Parathyroid adenoma (tissue), 2 donors: ENCODE measurements around the gene SPSB3.

Source experiments
- H2AFZ ChIP-seq: fragments of 300-600 bp; sonication (generic); one replicate; pipeline ENCODE4 v1.7.0; 2017; ENCODE audit warnings: antibody characterized with exemption, mild to moderate bottlenecking
- H3K27ac ChIP-seq: fragments of 300-600 bp; sonication (generic); one replicate; pipeline ENCODE4 v1.7.0; 2017
- H3K27me3 ChIP-seq: fragments of 300-600 bp; sonication (generic); one replicate; pipeline ENCODE4 v1.7.0; 2017; ENCODE audit warnings: low read length; ENCODE audit not compliant: control insufficient read depth, insufficient read depth
- H3K36me3 ChIP-seq: fragments of 300-600 bp; sonication (generic); one replicate; pipeline ENCODE4 v1.7.0; 2017; ENCODE audit warnings: low read length; ENCODE audit not compliant: control insufficient read depth, insufficient read depth
- H3K4me1 ChIP-seq: fragments of 300-600 bp; sonication (generic); one replicate; pipeline ENCODE4 v1.7.0; 2017; ENCODE audit warnings: control low read depth
- H3K4me2 ChIP-seq: fragments of 300-600 bp; sonication (generic); one replicate; pipeline ENCODE4 v1.7.0; 2017; ENCODE audit warnings: low read length
- H3K4me3 ChIP-seq: fragments of 300-600 bp; sonication (generic); one replicate; pipeline ENCODE4 v1.7.0; 2017; ENCODE audit warnings: low read depth, low read length
- H3K79me2 ChIP-seq: fragments of 300-600 bp; sonication (generic); one replicate; pipeline ENCODE4 v1.7.0; 2017; ENCODE audit warnings: control low read depth
- H3K9ac ChIP-seq: fragments of 300-600 bp; sonication (generic); one replicate; pipeline ENCODE4 v1.7.0; 2017; ENCODE audit warnings: mild to moderate bottlenecking
- H3K9me3 ChIP-seq: fragments of 300-600 bp; sonication (generic); one replicate; pipeline ENCODE4 v1.7.0; 2017; ENCODE audit warnings: low read length; ENCODE audit not compliant: control insufficient read depth
- CTCF ChIP-seq: fragments of 300-600 bp; sonication (generic); IDR thresholded peaks from one replicate; pipeline ENCODE4 v1.7.0; 2017; ENCODE audit warnings: antibody characterized with exemption, mild to moderate bottlenecking
- donor health status: primary hyperparathyroidism.

Gene SPSB3

DNA sequence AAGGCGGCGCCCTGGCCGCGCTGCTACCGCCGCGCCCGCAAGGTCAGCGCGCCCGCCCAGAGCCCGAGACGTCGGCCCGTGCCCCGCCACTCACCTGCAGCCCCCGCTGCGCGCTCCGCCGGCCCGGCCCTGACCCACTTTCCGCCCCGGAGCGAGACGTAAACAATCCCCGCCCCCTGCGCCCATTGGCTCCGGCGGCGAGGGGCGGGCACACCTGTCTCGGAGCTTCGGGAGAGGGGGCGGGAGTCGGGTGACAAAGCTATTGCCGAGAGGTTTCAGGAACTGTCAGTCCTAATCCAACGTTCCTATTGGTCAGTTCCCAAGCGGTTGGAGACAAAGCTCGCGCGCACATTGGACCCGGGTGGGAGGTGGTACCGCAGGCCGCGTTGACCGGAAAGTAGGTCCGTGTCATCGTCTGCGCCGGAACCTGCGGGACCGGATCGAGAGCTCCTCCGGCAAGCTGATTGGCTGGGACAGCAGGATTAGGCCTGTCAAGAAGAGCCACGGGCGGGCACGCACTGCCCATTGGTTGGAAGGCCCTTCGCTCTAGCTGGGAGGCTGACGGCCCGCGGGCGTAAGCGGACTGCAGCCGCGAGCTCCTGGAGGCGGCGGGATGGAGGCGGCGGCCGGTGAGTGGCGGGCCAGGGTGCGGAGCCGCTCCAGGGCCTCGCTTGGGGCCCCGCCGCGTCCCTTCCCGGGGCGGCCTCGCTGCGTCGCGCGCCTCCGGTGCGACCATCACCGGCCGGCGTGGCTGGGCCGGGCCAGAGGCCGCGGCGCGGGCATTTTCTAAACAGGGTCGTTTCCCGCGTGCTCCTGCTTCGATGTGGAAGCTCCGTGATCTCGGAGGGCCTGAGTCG lies at the start of gene SPSB3, which contains the start of gene NUBP2:
SPSB3 (minus strand) TSS at position 164 of the 857 bp plus-strand sequence. CDS start 1,088 bp downstream, outside the sequence.
NUBP2 (plus strand) TSS at position 553 of the 857 bp plus-strand sequence; CDS start at position 614, 61 bp downstream.
- H3K4me2 ChIP-seq, result peak within 1 kb of the TSS; percentile 90
- peak within 1 kb of the TSS; percentile 41 for H3K9ac ChIP-seq
- TF ChIP-seq CTCF, result no peak
- peaks cover 32% of the 10 kb centered on the region for H3K79me2 ChIP-seq
- H3K9me3 ChIP-seq, result no peaks in the 10 kb centered on the region
- H2AFZ ChIP-seq, result peak within 1 kb of the TSS; percentile 81
- peaks cover 4% of the 10 kb centered on the region for H3K4me1 ChIP-seq
- peak within 1 kb of the TSS; percentile 82 for H3K4me3 ChIP-seq
- peak within 1 kb of the TSS; percentile 47 for H3K27ac ChIP-seq
- no peaks in the 10 kb centered on the region for H3K36me3 ChIP-seq
- no peaks in the 10 kb centered on the region for H3K27me3 ChIP-seq

- no peaks in the 10 kb centered on the region for H3K27me3 ChIP-seq
- no peak overlapping the region for H3K9ac ChIP-seq
- no peak for TF ChIP-seq CTCF
- no peak overlapping the region for H3K27ac ChIP-seq
- no peak overlapping the region for H2AFZ ChIP-seq
- H3K4me3 ChIP-seq, result no peak overlapping the region
- no peak overlapping the region for H3K4me2 ChIP-seq
- H3K9me3 ChIP-seq, result no peaks in the 10 kb centered on the region
- peaks cover 17% of the 10 kb centered on the region for H3K79me2 ChIP-seq
- peaks cover 9% of the 10 kb centered on the region for H3K4me1 ChIP-seq
- no peaks in the 10 kb centered on the region for H3K36me3 ChIP-seq
These were observed 49.1 kb upstream of the SPSB3 start for GRCh38 chr16:1831186-1832075.

DNA sequence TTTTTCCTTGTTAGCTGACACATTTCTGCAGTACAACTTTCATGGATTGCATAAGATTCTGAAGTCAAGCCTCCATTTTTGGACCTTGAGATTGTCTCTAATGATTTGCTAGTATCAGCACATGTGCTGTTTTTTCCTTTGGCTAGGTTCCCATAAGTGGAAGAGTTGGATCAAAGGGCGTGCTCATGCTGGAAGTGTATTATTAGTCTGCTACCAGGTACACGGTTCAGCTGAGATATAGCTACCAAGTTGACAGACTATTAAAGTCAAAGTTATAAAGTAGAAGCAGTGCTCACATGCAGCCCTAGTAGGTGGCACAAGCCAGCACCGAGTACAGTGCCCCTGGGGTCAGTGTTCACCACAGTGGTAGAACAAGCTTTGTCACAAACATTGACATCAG lies 47.8 kb upstream of the SPSB3 start:
- no peak for TF ChIP-seq CTCF
- no peak overlapping the region for H3K4me3 ChIP-seq

GRCh38 chr16:1828645-1829410 lies 46.5 kb upstream of the SPSB3 start:
- no peak for TF ChIP-seq CTCF
- Histone ChIP-seq H2AFZ (no peak overlapping the region), H3K9me3 (no peaks in the 10 kb centered on the region), H3K79me2 (peaks cover 31% of the 10 kb centered on the region), H3K4me2 (no peak overlapping the region), H3K27me3 (no peaks in the 10 kb centered on the region), H3K4me1 (peaks cover 14% of the 10 kb centered on the region), H3K27ac (no peak overlapping the region), H3K36me3 (no peaks in the 10 kb centered on the region), H3K9ac (no peak overlapping the region), H3K4me3 (no peak overlapping the region)

More for the DNA sequence above, 47.8 kb upstream of the SPSB3 start:
- no peaks in the 10 kb centered on the region for H3K9me3 ChIP-seq
- H3K4me1 ChIP-seq, result peaks cover 14% of the 10 kb centered on the region
- H3K9ac ChIP-seq, result no peak overlapping the region
- no peak overlapping the region for H2AFZ ChIP-seq
- no peaks in the 10 kb centered on the region for H3K27me3 ChIP-seq
- peaks cover 22% of the 10 kb centered on the region for H3K79me2 ChIP-seq
- no peak overlapping the region for H3K27ac ChIP-seq
- H3K36me3 ChIP-seq, result no peaks in the 10 kb centered on the region
- H3K4me2 ChIP-seq, result no peak overlapping the region
